Esophagus squamous epithelium (tissue), 5 donors: ENCODE results near the gene FAM151A. TPM values are rescaled to one million over a fixed set of nuclear protein-coding genes. Genes with fewer than 3 reads are reported as not detected.
"Not testable (repeated sequence)": the region's sequence is repeated elsewhere in the genome, so short reads cannot be mapped to it uniquely, and the experiment has no call there.

Source experiments
- DNase-seq: peaks from one replicate; lab custom pipeline; 2025; lab: John Stamatoyannopoulos, UW
- H3K27ac ChIP-seq, 4 donors: fragments of 200-600 bp; sonication (generic); one replicate each; pipeline ENCODE4 v1.5.1; 2016 to 2019; ENCODE audit warnings: mild to moderate bottlenecking in 1 of 4
- H3K27me3 ChIP-seq, 4 donors: fragments of 200-600 bp; sonication (generic); 1 replicate in 3 of 4; 2 replicates in 1 of 4; pipeline versions ENCODE4 v1.5.1 to v1.6.0; 2017 to 2021; ENCODE audit warnings: antibody characterized with exemption in 1 of 4
- H3K36me3 ChIP-seq, 3 donors: fragments of 200-600 bp; sonication (generic); one replicate each; pipeline ENCODE4 v1.5.1; 2016 to 2019
- H3K4me1 ChIP-seq, 3 donors: fragments of 200-600 bp; sonication (generic); one replicate each; pipeline ENCODE4 v1.5.1; 2017 to 2019
- H3K4me3 ChIP-seq, 4 donors: fragments of 200-600 bp; sonication (generic); 1 replicate in 3 of 4; 2 replicates in 1 of 4; pipeline ENCODE4 v1.5.1; 2016 to 2019; ENCODE audit warnings: mild to moderate bottlenecking in 2 of 4, moderate library complexity in 1 of 4
- H3K9me3 ChIP-seq, 3 donors: fragments of 200-600 bp; sonication (generic); one replicate each; pipeline ENCODE4 v1.5.1; 2016 to 2019
- CTCF ChIP-seq, 6 experiments: fragments of 450-650 bp in 4 of 6; fragments of 200-600 bp in 2 of 6; sonication (generic) in 2 of 6; IDR thresholded peaks; one replicate each; pipeline ENCODE4 v1.5.1; 2016 to 2019; ENCODE audit warnings: antibody characterized with exemption in 6 of 6, mild to moderate bottlenecking in 4 of 6, moderate library complexity in 4 of 6
- POLR2A ChIP-seq, 4 donors: fragments of 450-650 bp; IDR thresholded peaks; one replicate each; pipeline ENCODE4 v1.6.1; 2017; ENCODE audit warnings: antibody characterized with exemption in 4 of 4, mild to moderate bottlenecking in 4 of 4, moderate library complexity in 3 of 4
- WGBS, 2 donors: methylation state at CpG; one replicate each; pipeline ENCODE4 v1.1.5; 2018; 5-methylcytosine and 5-hydroxymethylcytosine counted together
- intact Hi-C: fragments of 100-400 bp; cut with DNase I; formaldehyde crosslinking; loops from one replicate; pipeline ENCODE4 v1.15.0; 2022
- total RNA-seq, 4 donors: library from RNA; depleted of rRNA; stranded (reverse); fragments of >200 nt; gene quantifications; one replicate each; pipeline ENCODE4 v1.1.0, GENCODE V29; 2016
- donor health status: DM: yes; HTN: yes; CAD: no.

FAM151A gene
- total RNA-seq, 4 donors from 2014 or later, result 0.35 TPM; not detected in 3

DNA sequence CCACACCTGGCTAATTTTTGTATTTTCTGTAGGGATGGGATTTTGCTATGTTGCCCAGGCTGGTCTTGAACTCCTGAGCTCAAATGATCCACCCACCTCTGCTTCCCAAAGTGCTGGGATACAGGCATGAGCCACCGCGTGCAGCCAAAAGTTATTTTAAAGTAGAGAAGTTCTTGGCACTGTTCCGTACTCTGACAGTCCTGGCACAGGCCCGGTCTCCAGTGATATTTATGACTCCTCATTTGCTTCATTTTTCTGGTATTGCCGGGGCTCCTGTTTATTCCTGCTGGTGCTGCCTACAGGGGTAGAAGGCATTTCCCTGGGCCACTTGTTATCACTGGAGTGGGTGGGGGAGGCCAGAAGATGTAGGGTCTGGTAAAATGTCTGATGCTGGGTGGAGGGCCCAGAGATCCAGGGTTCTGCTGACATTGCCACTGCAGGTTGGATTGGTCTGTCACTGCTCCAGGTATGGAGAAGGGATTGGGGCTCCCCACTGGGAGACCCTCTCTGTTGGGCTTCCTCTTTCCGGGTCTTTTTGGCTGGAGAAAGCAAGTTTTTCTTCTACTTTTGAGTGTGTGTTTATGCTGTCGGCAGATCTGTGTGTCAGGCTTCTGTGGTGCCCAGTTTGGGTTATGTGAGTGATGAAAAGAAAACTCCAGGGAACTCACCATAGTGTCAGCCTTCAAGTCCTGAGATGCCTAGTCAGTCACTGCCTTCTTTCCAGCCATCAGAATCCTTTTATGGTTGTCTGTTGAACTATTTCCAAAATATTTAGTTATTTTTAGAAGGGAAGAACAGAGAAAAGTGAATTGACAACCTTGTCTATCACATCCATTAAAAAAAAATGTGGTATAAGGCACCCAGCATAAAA is 22.7 kb upstream of the FAM151A start:
- no peak for TF ChIP-seq POLR2A (IDR thresholded peaks at IDR 0.05)
- no peak for TF ChIP-seq CTCF (IDR thresholded peaks at IDR 0.05)
- H3K4me1 ChIP-seq, result no peaks in the 10 kb centered on the region
- intact Hi-C loops, result no loop called here
- 60 to 66% methylated on average over 7 of the region's 7 CpGs for WGBS, 2 donors
- peaks cover 0 to 24% (median 8%) of the 10 kb centered on the region in 3 donors for H3K9me3 ChIP-seq
- H3K27ac ChIP-seq, result no peak overlapping the region
- no peaks in the 10 kb centered on the region for H3K27me3 ChIP-seq
- H3K36me3 ChIP-seq, result no peaks in the 10 kb centered on the region
- DNase-seq, result no peak
- no peak overlapping the region for H3K4me3 ChIP-seq

GRCh38 chr1:54643736-54644135 is 20.4 kb upstream of the FAM151A start:
- Histone ChIP-seq H3K27ac (no peak overlapping the region), H3K36me3 (no peaks in the 10 kb centered on the region), H3K4me1 (no peaks in the 10 kb centered on the region), H3K4me3 (no peak overlapping the region), H3K27me3 (no peaks in the 10 kb centered on the region), H3K9me3 (peaks cover 0 to 24% (median 8%) of the 10 kb centered on the region in 3 donors)
- no peak for TF ChIP-seq CTCF (IDR thresholded peaks at IDR 0.05)
- no peak for TF ChIP-seq POLR2A (IDR thresholded peaks at IDR 0.05)
- DNase-seq, result no peak
- intact Hi-C loops, result no loop called here

DNA sequence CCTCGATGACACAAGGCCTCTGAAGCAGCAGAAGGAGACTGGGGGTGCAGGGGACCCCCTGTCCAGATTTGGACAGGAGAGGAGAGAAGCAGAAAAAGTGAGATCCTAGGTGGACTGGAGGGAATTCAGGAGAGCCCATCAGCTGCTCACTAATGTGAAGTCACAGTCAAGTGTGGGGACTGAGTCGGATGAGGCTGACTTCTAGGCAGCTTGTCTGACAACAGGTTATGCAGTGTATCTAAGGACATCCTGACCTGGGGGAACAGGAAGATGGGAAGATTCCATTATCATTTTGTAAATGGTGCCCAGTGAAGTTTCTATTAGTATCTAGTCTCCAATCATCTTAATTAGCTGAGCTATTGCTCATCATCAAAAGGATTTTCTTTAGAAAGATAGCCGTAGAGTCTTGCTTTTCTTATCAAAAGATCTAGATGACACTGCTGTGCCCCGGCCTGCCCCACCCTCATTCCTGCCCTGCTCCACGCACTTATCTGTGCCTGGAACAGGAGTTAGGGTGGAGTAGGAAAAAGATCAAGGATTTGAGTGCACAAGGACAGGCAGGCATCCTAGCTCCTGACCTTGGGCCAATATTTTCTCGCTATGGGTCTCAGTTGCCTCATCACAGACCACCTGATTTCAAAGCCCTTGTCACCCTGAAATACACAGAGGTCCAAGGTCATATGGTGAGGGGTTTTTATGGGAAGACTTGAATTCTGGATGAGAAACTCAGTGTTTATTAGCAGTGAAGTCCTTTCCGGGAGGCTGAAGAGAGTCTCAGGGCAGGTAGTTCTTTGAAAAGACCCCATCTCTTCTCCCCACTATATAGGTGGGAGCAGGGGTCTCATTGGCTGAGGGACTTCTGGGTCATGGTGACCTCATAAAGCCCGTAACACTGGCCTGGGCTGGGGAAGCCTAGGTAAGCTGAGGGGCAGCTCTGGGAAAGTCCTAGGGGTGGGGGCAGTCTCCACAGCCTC is 17.8 kb upstream of the FAM151A start, which contains the start of gene MROH7:
TSS of gene MROH7 (plus strand) at position 924 of the 974 bp plus-strand sequence. CDS start 11,141 bp downstream, outside the sequence.
- TF ChIP-seq CTCF (IDR thresholded peaks at IDR 0.05) (no peak), POLR2A (IDR thresholded peaks at IDR 0.05) (no peak)
- H3K4me1 ChIP-seq, result no peaks in the 10 kb centered on the region
- no peak within 1 kb of the TSS for H3K4me3 ChIP-seq
- H3K36me3 ChIP-seq, result no peaks in the 10 kb centered on the region
- intact Hi-C loops, result no loop called here
- H3K27me3 ChIP-seq, result no peaks in the 10 kb centered on the region
- peaks cover 0 to 24% (median 8%) of the 10 kb centered on the region in 3 donors for H3K9me3 ChIP-seq
- 49 to 79% methylated on average over 7 to 8 of the region's 8 CpGs for WGBS, 2 donors
- H3K27ac ChIP-seq, result no peak within 1 kb of the TSS
- DNase-seq, result no peak

DNA sequence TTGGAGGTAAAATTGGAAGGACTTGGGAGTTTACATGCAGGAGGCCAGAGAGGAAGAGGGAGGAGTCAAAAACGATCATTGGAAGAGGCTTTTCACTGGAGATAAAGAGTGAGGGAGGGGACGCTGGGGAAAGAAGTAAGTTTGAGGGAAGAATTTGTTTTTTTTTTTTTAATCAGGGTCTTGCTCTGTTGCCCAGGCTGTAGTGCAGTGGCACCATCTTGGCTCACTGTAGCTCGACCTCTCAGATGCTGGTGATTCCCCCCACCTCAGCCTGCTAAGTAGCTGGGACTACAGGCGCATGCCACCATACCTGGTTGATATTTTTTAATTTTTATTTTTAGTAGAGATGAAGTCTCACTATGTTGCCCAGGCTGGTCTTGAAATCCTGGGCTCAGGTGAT is 17.0 kb upstream of the FAM151A start:
- intact Hi-C loops, result no loop called here
- Histone ChIP-seq H3K9me3 (peaks cover 0 to 24% (median 8%) of the 10 kb centered on the region in 3 donors), H3K4me1 (no peaks in the 10 kb centered on the region), H3K27ac (no peak overlapping the region), H3K4me3 (no peak overlapping the region), H3K36me3 (peaks cover 0 to 5% (median 0%) of the 10 kb centered on the region in 3 donors), H3K27me3 (no peaks in the 10 kb centered on the region)
- TF ChIP-seq POLR2A (IDR thresholded peaks at IDR 0.05) (no peak), CTCF (IDR thresholded peaks at IDR 0.05) (no peak)
- WGBS, 2 donors, result 63 to 64% methylated on average over 4 of the region's 4 CpGs
- no peak for DNase-seq

DNA sequence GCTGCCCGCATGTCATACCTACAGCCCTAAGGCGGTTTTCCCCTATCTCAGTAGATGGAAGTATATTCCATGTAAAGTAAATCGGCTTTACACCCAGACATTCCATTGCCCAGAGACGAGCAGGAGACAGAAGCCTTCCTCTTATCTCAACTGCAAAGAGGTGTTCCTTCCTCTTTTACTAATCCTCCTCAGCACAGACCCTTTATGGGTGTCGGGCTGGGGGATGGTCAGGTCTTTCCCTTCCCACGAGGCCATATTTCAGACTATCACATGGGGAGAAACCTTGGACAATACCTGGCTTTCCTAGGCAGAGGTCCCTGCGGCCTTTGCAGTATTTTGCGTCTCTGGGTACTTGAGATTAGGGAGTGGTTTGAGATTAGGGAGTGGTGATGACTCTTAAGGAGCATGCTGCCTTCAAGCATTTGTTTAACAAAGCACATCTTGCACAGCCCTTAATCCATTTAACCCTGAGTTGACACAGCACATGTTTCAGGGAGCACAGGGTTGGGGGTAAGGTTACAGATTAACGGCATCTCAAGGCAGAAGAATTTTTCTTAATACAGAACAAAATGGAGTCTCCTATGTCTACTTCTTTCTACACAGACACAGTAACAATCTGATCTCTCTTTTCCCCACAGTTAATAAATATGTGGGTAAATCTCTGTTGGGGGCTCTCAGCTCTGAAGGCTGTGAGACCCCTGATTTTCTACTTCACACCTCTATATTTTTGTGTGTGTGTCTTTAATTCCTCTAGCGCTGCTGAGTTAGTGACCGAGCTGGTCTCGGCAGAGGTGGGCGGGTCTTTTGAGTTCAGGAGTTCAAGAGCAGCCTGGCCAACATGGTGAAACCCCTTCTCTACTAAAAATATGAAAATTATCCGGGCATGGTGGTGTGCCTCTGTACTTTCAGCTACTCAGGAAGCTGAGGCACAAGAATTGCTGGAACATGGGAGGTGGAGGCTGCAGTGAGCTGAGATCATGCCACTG is 13.4 kb upstream of the FAM151A start:
- 71 to 80% methylated on average over 11 to 12 of the region's 14 CpGs for WGBS, 2 donors
- intact Hi-C loops, DNase-seq: not testable (repeated sequence)

DNA sequence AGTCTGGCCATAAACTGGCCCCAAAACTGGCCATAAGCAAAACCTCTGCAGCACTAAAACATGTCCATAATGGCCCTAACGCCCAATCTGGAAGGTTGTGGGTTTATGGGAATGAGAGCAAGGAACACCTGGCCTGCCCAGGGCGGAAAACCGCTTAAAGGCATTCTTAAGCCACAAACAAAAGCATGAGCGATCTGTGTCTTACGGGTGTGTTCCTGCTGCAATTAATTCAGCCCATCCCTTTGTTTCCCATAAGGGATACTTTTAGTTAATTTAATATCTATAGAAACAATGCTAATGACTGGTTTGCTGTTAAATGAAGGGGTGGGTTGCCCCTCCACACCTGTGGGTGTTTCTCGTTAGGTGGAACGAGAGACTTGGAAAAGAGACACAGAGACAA is 12.5 kb upstream of the FAM151A start:
- H3K4me3 ChIP-seq, H3K27me3 ChIP-seq, H3K27ac ChIP-seq, DNase-seq, intact Hi-C loops, H3K4me1 ChIP-seq, H3K9me3 ChIP-seq, H3K36me3 ChIP-seq: not testable (repeated sequence)
- 70 to 78% methylated on average over 7 of the region's 7 CpGs for WGBS, 2 donors

More for the DNA sequence above, 13.4 kb upstream of the FAM151A start:
- not testable (repeated sequence) for H3K27me3 ChIP-seq, H3K4me3 ChIP-seq, H3K4me1 ChIP-seq, H3K27ac ChIP-seq, H3K9me3 ChIP-seq, H3K36me3 ChIP-seq
